NB4 (cell line): ENCODE measurements around the gene GPLD1.
A peak's percentile ranks its signal among the peaks of the same experiment; 100 is the strongest.

Experiments
- DNase-seq: peaks from one replicate; pipeline ENCODE4 v3.0.0; 2010; ENCODE audit warnings: low read depth
- H3K4me3 ChIP-seq: one replicate; pipeline ENCODE4 v1.5.1; 2011; ENCODE audit warnings: mild to moderate bottlenecking, low read depth, low read length, moderate library complexity
- MAX ChIP-seq: IDR thresholded peaks from 2 replicates; pipeline ENCODE4 v1.6.1; 2011; ENCODE audit warnings: low read depth, low read length
- MYC ChIP-seq: IDR thresholded peaks from 2 replicates; pipeline ENCODE4 v1.6.1; 2011; ENCODE audit warnings: low read depth, low read length
- POLR2A ChIP-seq: IDR thresholded peaks from 2 replicates; pipeline ENCODE4 v1.6.1; 2011; ENCODE audit warnings: mild to moderate bottlenecking; ENCODE audit not compliant: insufficient read length; ENCODE audit errors: extremely low read depth
- TF ChIP-seq, protein P1 (sequence below): IDR thresholded peaks from one replicate; pipeline ENCODE4 v1.5.1; 2012; ENCODE audit warnings: low read depth, low read length

The GPLD1 gene

GRCh38 chr6:24432611-24433010, 56.8 kb downstream of the GPLD1 start:
- no peak overlapping the region for H3K4me3 ChIP-seq
- DNase-seq: no peak
- TF ChIP-seq MYC (no peak), POLR2A (no peak), MAX (no peak)

DNA sequence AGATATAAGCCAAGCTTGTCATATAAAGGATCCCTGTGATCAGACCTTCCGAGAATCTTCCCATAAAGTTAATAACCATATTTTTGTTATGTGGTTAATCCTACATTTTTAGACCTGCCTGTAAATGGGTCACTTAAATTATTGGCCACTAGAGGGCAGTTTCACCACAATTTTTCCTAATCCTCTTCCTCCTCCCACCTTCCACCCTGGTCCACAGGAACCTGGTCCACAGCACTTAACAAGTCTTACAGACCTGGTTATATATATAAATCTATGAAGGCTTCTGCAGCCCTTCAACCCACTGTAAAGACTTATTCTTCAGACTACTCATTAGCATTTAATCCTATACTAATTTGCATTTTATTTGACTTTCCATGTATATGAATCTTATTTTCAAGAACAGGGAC, 58.3 kb downstream of the GPLD1 start:
- peak; percentile 67 for DNase-seq
- TF ChIP-seq MYC: no peak
- TF ChIP-seq, protein P1, sequence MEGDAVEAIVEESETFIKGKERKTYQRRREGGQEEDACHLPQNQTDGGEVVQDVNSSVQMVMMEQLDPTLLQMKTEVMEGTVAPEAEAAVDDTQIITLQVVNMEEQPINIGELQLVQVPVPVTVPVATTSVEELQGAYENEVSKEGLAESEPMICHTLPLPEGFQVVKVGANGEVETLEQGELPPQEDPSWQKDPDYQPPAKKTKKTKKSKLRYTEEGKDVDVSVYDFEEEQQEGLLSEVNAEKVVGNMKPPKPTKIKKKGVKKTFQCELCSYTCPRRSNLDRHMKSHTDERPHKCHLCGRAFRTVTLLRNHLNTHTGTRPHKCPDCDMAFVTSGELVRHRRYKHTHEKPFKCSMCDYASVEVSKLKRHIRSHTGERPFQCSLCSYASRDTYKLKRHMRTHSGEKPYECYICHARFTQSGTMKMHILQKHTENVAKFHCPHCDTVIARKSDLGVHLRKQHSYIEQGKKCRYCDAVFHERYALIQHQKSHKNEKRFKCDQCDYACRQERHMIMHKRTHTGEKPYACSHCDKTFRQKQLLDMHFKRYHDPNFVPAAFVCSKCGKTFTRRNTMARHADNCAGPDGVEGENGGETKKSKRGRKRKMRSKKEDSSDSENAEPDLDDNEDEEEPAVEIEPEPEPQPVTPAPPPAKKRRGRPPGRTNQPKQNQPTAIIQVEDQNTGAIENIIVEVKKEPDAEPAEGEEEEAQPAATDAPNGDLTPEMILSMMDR: peak; percentile 55

DNA sequence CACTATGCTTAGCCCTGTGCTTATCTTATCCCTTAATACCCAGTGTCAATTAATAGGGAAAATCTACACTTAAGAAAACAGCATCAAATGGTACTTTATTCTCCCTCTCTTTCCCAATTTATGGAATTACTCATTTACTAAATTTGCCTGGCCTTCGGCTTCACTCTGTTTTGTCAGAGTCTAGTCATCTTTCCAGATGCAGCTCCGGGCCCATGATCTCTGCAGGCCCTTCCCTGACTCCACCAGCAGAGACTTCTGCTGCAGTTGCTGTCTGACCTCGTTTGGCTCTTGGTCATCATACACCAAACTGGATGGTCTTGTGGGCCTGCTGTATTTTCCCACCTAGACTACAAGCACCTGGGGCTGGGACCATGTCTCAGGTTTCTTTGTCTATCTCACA, 59.3 kb downstream of the GPLD1 start:
- no peak for DNase-seq
- no peak overlapping the region for H3K4me3 ChIP-seq
- TF ChIP-seq, protein P1: no peak
- TF ChIP-seq MYC (no peak), POLR2A (no peak), MAX (no peak)

More for the DNA sequence above, 58.3 kb downstream of the GPLD1 start:
- H3K4me3 ChIP-seq: no peak overlapping the region

DNA sequence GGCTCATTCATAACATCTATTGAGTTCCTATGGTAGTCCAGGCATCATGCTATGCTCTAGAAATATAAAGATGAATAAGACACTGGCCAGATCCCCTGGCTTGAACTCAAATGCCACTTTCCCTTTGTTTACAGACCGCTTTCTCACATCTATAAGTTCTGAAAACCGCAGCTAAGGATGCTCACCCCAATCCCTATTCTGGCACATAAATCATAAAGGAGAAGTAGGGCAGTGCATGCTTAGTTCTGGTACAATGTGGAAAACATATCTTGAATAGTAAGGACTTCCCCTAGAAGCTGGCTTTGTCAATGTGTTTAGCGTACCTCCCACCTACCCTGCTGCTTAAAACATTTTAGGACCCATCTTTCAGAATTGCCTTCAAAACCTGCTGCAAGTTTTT, 60.2 kb downstream of the GPLD1 start:
- TF ChIP-seq POLR2A (no peak), MYC (no peak), MAX (no peak)
- TF ChIP-seq, protein P1: no peak
- DNase-seq: no peak

DNA sequence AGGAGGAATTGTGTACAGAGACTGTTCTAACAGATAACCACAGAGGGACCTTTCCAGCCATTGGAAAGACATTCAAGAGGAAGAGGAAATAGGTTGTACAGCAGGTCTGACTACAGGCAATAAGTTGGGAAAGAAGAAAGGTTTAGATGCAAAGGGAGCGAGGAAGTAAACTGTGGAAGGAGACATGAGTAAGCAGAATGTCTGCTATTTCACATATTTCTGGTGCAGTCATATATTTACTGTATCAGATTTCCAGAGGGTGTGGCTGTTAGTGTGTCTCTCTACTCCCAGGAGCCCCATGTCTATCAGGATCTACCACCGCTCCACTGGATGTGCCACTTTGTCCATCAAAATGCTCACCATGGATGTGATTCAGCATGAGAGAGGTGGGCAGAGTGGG, 60.8 kb downstream of the GPLD1 start:
- TF ChIP-seq MAX (no peak), MYC (no peak), POLR2A (no peak)
- TF ChIP-seq, protein P1: no peak
- DNase-seq: no peak
- H3K4me3 ChIP-seq: no peak overlapping the region

More for the DNA sequence above, 60.2 kb downstream of the GPLD1 start:
- no peak overlapping the region for H3K4me3 ChIP-seq

DNA sequence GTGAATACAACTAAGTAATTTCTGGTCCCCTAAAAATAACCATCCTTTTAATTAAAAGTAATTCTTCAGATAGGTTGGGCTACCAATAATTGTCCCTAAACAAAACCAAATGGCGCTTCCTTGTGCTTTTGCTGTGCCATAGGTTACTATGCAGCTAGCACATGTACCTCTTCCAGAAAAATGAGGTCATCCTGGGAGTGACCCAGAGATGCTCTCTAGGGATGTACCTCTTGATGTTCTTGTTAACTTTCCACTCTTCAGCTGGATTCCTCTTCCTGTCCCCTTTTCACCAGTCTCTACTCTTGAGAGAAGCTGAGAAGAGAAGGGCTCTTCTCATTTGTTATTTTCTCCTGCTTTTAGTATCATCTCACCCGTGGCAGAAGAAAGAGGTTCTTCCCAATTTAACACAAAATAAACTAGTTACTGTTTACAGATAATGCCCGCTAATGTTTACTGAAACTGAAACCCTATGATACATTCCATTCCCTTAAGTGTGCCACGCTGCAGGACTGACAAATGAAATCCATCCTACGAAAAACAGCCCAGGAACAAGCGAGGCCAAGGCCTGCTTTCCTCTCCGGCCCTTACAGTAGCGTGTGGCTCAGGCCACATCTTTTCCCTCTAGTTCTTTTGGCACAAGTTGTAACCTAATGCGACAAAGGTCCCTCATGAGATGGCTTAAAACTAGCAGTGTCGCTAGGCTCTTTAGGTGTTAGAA, 62.5 kb downstream of the GPLD1 start:
- H3K4me3 ChIP-seq: no peak overlapping the region
- DNase-seq: no peak
- TF ChIP-seq POLR2A: no peak
- TF ChIP-seq MYC: no peak
- TF ChIP-seq, protein P1: no peak
- TF ChIP-seq MAX: no peak
